ENCODE data around the gene KCNJ15. TPM values are rescaled to one million over a fixed set of nuclear protein-coding genes. Genes with fewer than 3 reads are reported as not detected.

KCNJ15 gene
- total RNA-seq, 1 donor from 2014 or later, result 0.51 TPM

- TF ChIP-seq CTCF (IDR thresholded peaks at IDR 0.05), result no peak
- DNase-seq (ENCODE audit: extremely low spot score, unreplicated experiment), result no peak
- no peaks in the 10 kb centered on the region for H3K9me3 Mint-ChIP-seq (ENCODE audit: unreplicated experiment)
- peaks cover 1% of the 10 kb centered on the region for H3K36me3 Mint-ChIP-seq (ENCODE audit: unreplicated experiment)
- no peaks in the 10 kb centered on the region for H3K27me3 Mint-ChIP-seq (ENCODE audit: unreplicated experiment)
- peak overlapping the region; percentile 95 for H3K27ac Mint-ChIP-seq (ENCODE audit: unreplicated experiment)
- peaks cover 90% of the 10 kb centered on the region for H3K4me1 Mint-ChIP-seq (ENCODE audit: unreplicated experiment)
- no peak overlapping the region for H3K4me3 Mint-ChIP-seq (ENCODE audit: unreplicated experiment)
Measured at GRCh38 chr21:38290809-38291208, 34.0 kb downstream of the KCNJ15 start.

- Mint-ChIP-seq H3K36me3 (ENCODE audit: unreplicated experiment) (peaks cover 1% of the 10 kb centered on the region), H3K27ac (ENCODE audit: unreplicated experiment) (no peak overlapping the region), H3K4me3 (ENCODE audit: unreplicated experiment) (no peak overlapping the region), H3K27me3 (ENCODE audit: unreplicated experiment) (no peaks in the 10 kb centered on the region), H3K4me1 (ENCODE audit: unreplicated experiment) (peaks cover 92% of the 10 kb centered on the region), H3K9me3 (ENCODE audit: unreplicated experiment) (no peaks in the 10 kb centered on the region)
- TF ChIP-seq CTCF (IDR thresholded peaks at IDR 0.05), result no peak
- no peak for DNase-seq (ENCODE audit: extremely low spot score, unreplicated experiment)
Measured at GRCh38 chr21:38291874-38292273, 35.1 kb downstream of the KCNJ15 start.

GRCh38 chr21:38293113-38293512 is 36.3 kb downstream of the KCNJ15 start:
- no peak for DNase-seq (ENCODE audit: extremely low spot score, unreplicated experiment)
- Mint-ChIP-seq H3K27me3 (ENCODE audit: unreplicated experiment) (no peaks in the 10 kb centered on the region), H3K36me3 (ENCODE audit: unreplicated experiment) (peaks cover 1% of the 10 kb centered on the region), H3K9me3 (ENCODE audit: unreplicated experiment) (no peaks in the 10 kb centered on the region), H3K27ac (ENCODE audit: unreplicated experiment) (no peak overlapping the region), H3K4me3 (ENCODE audit: unreplicated experiment) (no peak overlapping the region), H3K4me1 (ENCODE audit: unreplicated experiment) (peaks cover 94% of the 10 kb centered on the region)
- TF ChIP-seq CTCF (IDR thresholded peaks at IDR 0.05), result no peak

GRCh38 chr21:38293765-38294164 is 37.0 kb downstream of the KCNJ15 start:
- peaks cover 91% of the 10 kb centered on the region for H3K4me1 Mint-ChIP-seq (ENCODE audit: unreplicated experiment)
- no peaks in the 10 kb centered on the region for H3K9me3 Mint-ChIP-seq (ENCODE audit: unreplicated experiment)

GRCh38 chr21:38294609-38295008 is 37.8 kb downstream of the KCNJ15 start:
- DNase-seq (ENCODE audit: extremely low spot score, unreplicated experiment), result no peak
- Mint-ChIP-seq H3K27ac (ENCODE audit: unreplicated experiment) (no peak overlapping the region), H3K27me3 (ENCODE audit: unreplicated experiment) (no peaks in the 10 kb centered on the region), H3K9me3 (ENCODE audit: unreplicated experiment) (no peaks in the 10 kb centered on the region), H3K36me3 (ENCODE audit: unreplicated experiment) (peaks cover 1% of the 10 kb centered on the region), H3K4me3 (ENCODE audit: unreplicated experiment) (no peak overlapping the region), H3K4me1 (ENCODE audit: unreplicated experiment) (peaks cover 90% of the 10 kb centered on the region)
- no peak for TF ChIP-seq CTCF (IDR thresholded peaks at IDR 0.05)

More at GRCh38 chr21:38293765-38294164, 37.0 kb downstream of the KCNJ15 start:
- Mint-ChIP-seq H3K4me3 (ENCODE audit: unreplicated experiment) (no peak overlapping the region), H3K27ac (ENCODE audit: unreplicated experiment) (peak overlapping the region; percentile 38), H3K36me3 (ENCODE audit: unreplicated experiment) (peaks cover 1% of the 10 kb centered on the region), H3K27me3 (ENCODE audit: unreplicated experiment) (no peaks in the 10 kb centered on the region)
- no peak for TF ChIP-seq CTCF (IDR thresholded peaks at IDR 0.05)
- no peak for DNase-seq (ENCODE audit: extremely low spot score, unreplicated experiment)

All from osteocyte (in vitro differentiated cells).